Erythroblast (primary cell): ENCODE data around the gene ZBTB8A.
"Not testable (repeated sequence)": the region's sequence is repeated elsewhere in the genome, so short reads cannot be mapped to it uniquely, and the experiment has no call there.

ENCODE experiments used
- DNase-seq, 2 experiments: peaks; one replicate each; lab custom pipeline; 2025; lab: John Stamatoyannopoulos, UW
- GATA1 ChIP-seq: IDR thresholded peaks from 2 replicates; pipeline ENCODE4 v1.6.1; 2011; ENCODE audit warnings: low read depth, mild to moderate bottlenecking, control low read depth, low read length, moderate library complexity
- POLR2A ChIP-seq: IDR thresholded peaks from 2 replicates; pipeline ENCODE4 v1.6.1; 2011; ENCODE audit warnings: mild to moderate bottlenecking, low read length

Gene ZBTB8A

GRCh38 chr1:32554288-32554687, 15.1 kb downstream of the ZBTB8A start:
- TF ChIP-seq POLR2A (no peak), GATA1 (no peak)
- DNase-seq: no peak

DNA sequence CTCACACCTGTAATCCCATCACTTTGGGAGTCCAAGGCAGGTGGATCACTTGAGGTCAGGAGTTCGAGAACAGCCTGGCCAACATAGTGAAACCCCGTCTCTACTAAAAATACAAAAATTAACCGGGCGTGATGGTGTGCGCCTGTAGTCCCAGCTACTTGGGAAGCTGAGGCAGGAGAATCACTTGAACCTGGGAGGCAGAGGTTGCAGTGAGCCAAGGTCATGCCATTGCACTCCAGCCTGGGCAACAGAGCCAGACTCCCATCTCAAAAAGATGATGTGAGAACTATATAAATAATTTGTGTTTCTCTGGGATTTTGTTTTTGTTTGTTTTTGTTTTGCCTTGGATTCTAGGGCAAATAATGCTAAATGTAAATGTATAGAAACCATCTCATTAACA, 17.8 kb downstream of the ZBTB8A start:
- DNase-seq: not testable (repeated sequence)

DNA sequence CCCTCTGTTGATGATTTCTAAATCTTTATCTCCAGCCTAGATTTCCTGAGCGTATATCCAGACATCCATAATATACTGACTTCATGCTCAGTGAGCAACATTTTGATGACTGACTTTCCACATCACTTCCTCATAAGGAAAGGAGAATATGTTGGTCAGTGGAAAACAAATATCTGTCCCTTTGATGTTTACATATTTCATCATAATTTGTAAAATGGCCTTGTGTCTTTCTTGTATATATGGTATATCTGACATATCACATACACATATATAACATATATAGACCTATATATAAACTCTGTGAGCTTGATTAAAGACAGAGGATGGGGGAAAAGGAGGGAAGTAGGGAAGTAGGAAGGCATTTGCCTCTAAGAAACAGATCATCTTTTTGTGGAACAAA, 18.6 kb downstream of the ZBTB8A start:
- DNase-seq: no peak
- TF ChIP-seq POLR2A (no peak), GATA1 (no peak)

DNA sequence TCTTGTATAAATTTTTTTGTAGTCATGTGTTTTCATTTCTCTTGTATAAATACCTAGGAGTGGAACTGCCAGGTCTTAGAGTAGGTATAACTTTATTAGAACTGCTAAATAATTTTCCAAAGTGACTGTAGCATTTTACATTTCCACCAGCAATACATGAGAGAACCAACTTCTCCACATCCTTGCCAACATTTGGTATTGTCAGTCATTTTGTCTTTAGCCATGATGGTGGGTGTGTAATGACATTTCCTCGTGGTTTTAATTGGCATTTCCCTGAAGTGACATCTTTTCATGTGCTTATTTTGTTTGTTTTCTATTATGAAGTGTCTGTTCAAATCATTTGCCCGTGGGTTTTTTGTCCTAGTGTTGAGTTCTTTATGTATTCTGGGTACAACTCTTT, 29.7 kb downstream of the ZBTB8A start:
- no peak for TF ChIP-seq GATA1
- no peak for TF ChIP-seq POLR2A
- DNase-seq: no peak

DNA sequence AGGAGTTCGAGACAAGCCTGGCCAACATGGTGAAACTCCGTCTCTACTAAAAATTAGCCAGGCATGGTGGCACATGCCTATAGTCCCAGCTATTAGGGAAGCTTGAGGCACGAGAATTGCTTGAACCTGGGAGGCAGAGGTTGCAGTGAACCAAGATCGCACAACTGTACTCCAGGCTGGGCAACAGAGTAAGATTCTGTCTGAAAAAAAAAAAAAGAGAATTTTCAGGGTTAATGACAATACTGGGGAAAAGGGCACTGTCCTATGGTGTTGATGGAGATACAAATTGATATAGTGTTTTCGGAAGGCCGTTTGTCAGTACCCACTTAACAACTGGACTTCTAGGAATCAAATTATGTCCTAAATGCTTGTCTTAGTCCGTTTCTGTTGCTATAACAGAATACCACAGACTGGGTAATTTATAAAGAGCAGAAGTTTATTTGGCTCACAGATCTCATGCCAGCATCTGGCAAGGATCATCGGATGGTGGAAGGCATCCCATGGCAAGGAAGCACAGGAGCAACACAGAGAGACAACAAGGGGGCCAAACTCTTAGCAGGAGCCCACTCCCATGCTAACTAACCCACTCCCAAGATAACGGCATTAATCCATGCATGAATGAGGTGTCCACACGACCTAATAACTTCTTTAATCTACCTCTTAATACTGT, 41.3 kb downstream of the ZBTB8A start:
- no peak for DNase-seq

DNA sequence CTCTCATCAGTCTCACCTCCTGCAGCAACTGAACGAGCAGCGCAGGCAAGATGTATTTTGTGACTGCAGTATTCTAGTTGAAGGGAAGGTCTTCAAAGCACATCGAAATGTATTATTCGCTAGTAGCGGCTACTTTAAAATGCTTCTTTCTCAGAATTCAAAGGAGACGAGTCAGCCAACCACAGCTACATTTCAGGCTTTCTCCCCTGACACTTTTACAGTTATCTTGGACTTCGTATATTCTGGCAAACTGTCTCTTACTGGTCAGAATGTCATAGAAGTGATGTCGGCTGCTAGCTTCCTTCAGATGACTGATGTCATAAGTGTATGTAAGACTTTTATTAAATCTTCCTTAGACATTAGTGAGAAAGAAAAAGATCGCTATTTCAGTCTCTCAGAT, 53.7 kb downstream of the ZBTB8A start:
- no peak for TF ChIP-seq GATA1
- no peak for DNase-seq

More for the DNA sequence above, 41.3 kb downstream of the ZBTB8A start:
- TF ChIP-seq GATA1: no peak
- no peak for TF ChIP-seq POLR2A

- no peak for DNase-seq
- TF ChIP-seq GATA1: no peak
- TF ChIP-seq POLR2A: no peak
These were observed 60.8 kb downstream of the ZBTB8A start for GRCh38 chr1:32600034-32600433.

DNA sequence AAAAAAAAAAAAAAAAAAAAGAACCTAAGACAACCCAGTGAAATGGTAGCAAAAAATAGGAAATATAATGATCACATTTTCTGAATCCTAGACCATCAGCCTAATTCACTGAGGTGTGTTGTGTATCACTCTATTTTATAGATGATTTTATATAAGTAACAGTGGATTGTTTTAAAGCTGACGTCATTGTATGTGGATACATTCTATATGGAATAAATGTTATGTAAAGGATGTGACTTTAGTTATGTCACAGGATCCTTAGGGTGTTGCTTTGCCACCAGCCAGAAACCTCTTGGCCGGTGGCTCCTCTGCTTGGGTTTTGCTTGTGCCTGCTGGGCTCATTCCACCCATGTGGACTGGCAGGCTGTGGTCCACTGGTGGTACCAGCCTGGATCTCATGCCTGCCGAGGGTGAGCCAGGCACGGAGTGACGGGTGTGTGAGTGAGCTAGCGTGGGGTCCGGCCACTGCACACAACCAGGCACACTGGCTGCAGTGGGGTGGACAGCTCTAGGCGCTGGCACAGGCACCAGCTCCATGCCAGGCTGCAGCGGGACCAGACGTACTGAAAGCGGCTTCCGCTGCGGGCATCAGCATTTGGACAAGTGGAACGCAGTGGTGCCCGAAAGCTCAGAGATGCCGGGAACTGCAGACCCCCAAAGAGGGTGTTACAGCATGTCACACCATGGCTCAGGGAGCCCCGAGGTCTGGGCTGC, 66.6 kb downstream of the ZBTB8A start:
- TF ChIP-seq GATA1 (no peak), POLR2A (no peak)

GRCh38 chr1:32606565-32607371, 67.5 kb downstream of the ZBTB8A start:
- no peak for DNase-seq
- TF ChIP-seq POLR2A (no peak), GATA1 (no peak)

More for the DNA sequence above, 66.6 kb downstream of the ZBTB8A start:
- no peak for DNase-seq

DNA sequence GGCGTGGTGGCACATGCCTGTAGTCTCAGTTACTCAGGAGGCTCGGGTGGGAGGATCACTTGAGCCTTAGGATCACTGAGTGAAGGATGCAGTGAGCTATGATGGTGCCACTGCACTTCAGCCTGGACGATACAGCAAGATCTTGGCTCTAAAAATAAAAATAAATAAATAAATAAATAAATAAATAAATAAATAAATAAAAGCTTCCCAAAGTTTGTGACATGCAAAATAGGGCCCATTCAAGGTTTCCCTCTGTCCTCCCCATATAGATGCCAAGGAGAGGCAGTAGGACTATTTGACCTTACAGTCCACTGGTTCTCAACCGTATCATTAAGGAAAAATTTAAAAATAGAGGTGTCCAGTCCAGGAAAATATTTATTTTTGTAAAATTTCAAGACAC, 70.0 kb downstream of the ZBTB8A start:
- DNase-seq: no peak

DNA sequence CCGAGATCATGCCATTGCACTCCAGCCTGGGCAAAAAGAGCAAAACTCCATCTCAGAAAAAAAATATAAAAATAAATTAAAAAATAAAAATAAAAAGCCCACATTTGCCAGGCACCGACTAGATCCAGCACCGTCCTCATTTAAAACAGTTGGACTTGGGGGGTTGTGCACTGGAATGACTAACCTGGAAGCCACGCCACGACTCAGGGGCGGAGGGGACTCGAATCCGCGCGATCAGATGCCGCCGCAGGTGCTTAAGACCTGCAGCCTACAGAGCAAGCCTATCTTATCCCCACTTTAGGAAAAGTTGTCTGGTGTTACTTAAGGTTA, 72.6 kb downstream of the ZBTB8A start:
- TF ChIP-seq GATA1 (no peak), POLR2A (no peak)
- DNase-seq: no peak

More for the DNA sequence above, 70.0 kb downstream of the ZBTB8A start:
- TF ChIP-seq GATA1 (no peak), POLR2A (no peak)

GRCh38 chr1:32612189-32612881, 73.1 kb downstream of the ZBTB8A start:
- DNase-seq: peak; percentile 67 to 70
- TF ChIP-seq POLR2A (peak; percentile 31), GATA1 (no peak)

DNA sequence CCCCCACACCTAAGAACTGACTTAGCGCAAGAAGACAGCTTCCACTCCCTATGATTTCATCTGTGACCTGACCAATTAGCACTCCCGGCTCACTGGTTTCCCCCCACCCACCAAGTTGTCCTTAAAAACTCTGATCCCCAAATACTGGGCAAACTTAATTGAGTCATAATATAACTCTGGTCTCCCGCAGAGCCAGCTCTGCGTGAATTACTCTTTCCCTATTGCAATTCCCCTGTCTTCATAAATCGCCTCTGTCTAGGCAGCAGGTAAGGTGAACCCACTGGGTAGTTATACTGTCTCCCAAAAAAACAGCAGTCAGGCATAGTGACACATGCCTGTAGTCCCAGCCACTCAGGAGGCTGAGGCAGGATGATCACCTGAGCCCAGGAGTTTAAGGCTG, 74.2 kb downstream of the ZBTB8A start:
- no peak for DNase-seq
- TF ChIP-seq GATA1: no peak
- no peak for TF ChIP-seq POLR2A
